HG03175 (cell line): Measurements from ENCODE around the gene ZNF521.

Source experiments
- ATAC-seq: cut with Tn5 transposase; IDR thresholded peaks from one replicate; pipeline ENCODE4 v1.9.1; 2021; ENCODE audit warnings: mild to moderate bottlenecking, moderate library complexity; ENCODE audit not compliant: unreplicated experiment

Gene ZNF521

GRCh38 chr18:25174324-25174723, 177.6 kb downstream of the ZNF521 start:
- no peak for ATAC-seq

GRCh38 chr18:25171334-25171733, 180.6 kb downstream of the ZNF521 start:
- ATAC-seq, result no peak

GRCh38 chr18:25170402-25170801, 181.6 kb downstream of the ZNF521 start:
- ATAC-seq, result no peak

- no peak for ATAC-seq
These were observed 182.3 kb downstream of the ZNF521 start for GRCh38 chr18:25169701-25170100.

GRCh38 chr18:25167612-25168410, 184.2 kb downstream of the ZNF521 start:
- ATAC-seq, result no peak

GRCh38 chr18:25166113-25166512, 185.9 kb downstream of the ZNF521 start:
- no peak for ATAC-seq

GRCh38 chr18:25164848-25165811, 186.8 kb downstream of the ZNF521 start:
- peak; percentile 87 for ATAC-seq

- ATAC-seq, result peak; percentile 41
These were observed 187.6 kb downstream of the ZNF521 start for GRCh38 chr18:25164211-25164847.

- ATAC-seq, result no peak
These were observed 198.5 kb downstream of the ZNF521 start for GRCh38 chr18:25153426-25153825.

GRCh38 chr18:25147877-25148488, 204.0 kb downstream of the ZNF521 start:
- no peak for ATAC-seq

GRCh38 chr18:25146512-25146910, 205.5 kb downstream of the ZNF521 start:
- ATAC-seq, result no peak

- ATAC-seq, result no peak
These were observed 206.0 kb downstream of the ZNF521 start for GRCh38 chr18:25145731-25146511.

- no peak for ATAC-seq
These were observed 207.1 kb downstream of the ZNF521 start for GRCh38 chr18:25144820-25145219.

GRCh38 chr18:25141886-25142285, 210.1 kb downstream of the ZNF521 start:
- ATAC-seq, result no peak

GRCh38 chr18:25141399-25141798, 210.6 kb downstream of the ZNF521 start:
- ATAC-seq, result no peak

- no peak for ATAC-seq
These were observed 211.0 kb downstream of the ZNF521 start for GRCh38 chr18:25140962-25141308.

- ATAC-seq, result no peak
These were observed 211.6 kb downstream of the ZNF521 start for GRCh38 chr18:25140124-25140961.

GRCh38 chr18:25137197-25137472, 214.8 kb downstream of the ZNF521 start:
- no peak for ATAC-seq

- no peak for ATAC-seq
These were observed 215.4 kb downstream of the ZNF521 start for GRCh38 chr18:25136416-25137196.
